ENCODE measurements around the gene ZNF560. TPM values are rescaled to one million over a fixed set of nuclear protein-coding genes. Genes with fewer than 3 reads are reported as not detected.
"Not testable (repeated sequence)": the region's sequence is repeated elsewhere in the genome, so short reads cannot be mapped to it uniquely, and the experiment has no call there.

ZNF560 gene
- total RNA-seq, result not detected

DNA sequence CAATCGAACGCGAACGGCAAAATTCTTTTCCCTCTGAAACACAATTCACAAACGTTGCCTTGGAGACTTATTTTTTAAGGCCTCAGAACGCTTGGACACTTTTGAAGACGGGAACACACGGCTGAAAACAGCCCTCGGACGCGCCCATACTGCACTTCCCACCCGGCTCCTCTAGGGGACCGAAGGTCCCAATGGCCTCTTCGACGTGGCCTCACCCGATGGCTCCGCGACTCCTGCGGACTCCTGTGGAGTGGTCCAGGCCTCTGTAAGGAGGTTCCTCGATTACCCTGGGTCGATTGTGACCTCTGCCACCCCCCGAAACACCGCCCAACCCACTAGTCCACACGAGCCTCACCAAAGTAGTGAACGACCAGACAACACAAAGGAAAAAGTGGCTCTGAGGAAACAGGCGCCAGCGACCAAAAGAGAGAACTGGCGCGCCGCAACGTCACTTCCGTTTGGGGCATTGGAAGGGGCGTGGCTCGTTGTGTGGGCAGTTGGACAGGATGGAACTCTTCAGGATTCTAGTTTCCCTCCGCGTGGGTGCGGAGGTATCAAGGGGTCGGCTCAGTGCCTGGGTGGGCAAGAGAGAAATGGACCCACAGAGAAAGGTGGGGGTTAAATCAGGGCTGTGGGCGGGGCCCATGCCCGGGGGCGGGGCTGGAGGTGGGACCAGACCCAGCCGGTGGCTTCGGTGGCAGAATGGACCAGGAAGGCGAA is at the start of gene ZNF560:
ZNF560 (minus strand) TSS at position 434 of the 720 bp plus-strand sequence. CDS start 23,303 bp downstream, outside the sequence.
- ATAC-seq (no peak), DNase-seq (ENCODE audit: low spot score) (no peak)

DNA sequence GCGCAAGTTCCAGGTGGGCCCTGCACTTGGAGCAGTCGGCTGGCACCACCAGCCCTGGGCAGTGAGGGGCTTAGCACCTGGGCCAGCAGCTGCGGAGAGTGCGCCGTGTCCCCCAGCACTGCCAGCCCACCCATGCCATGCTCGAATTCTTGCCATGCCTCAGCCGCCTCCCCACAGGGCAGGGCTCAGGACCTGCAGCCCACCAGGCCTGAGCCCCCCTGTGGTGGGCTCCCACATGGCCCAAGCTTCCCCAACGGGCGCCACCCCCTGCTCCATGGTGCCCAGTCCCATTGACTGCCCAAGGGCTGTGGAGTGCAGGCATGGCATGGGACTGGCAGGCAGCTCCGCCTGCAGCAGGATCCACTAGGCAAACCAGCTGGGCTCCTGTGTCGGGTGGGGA is 49.5 kb upstream of the ZNF560 start:
- ATAC-seq, result no peak
- intact Hi-C loops (cut with DNase I), result no loop called here

More for the DNA sequence above, at the start of gene ZNF560:
- intact Hi-C loops (cut with DNase I), result no loop called here

DNA sequence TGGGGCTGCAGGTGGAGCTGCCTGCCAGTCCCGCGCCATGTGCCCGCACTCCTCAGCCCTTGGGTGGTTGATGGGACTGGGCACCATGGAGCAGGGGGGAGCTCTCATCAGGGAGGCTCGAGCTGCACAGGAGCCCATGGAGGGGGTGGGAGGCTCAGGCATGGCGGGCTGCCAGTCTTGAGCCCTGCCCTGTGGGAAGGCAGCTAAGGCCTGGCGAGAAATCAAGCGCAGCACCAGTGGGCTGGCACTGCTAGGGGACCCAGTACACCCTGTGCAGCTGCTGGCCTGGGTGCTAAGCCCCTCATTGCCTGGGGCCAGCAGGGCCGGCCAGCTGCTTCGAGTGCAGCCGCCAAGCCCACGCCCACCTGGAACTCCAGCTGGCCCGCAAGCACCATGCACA is 42.9 kb upstream of the ZNF560 start:
- ATAC-seq; intact Hi-C loops (cut with DNase I); DNase-seq (ENCODE audit: low spot score): not testable (repeated sequence)

More for the DNA sequence above, 49.5 kb upstream of the ZNF560 start:
- DNase-seq (ENCODE audit: low spot score), result no peak

DNA sequence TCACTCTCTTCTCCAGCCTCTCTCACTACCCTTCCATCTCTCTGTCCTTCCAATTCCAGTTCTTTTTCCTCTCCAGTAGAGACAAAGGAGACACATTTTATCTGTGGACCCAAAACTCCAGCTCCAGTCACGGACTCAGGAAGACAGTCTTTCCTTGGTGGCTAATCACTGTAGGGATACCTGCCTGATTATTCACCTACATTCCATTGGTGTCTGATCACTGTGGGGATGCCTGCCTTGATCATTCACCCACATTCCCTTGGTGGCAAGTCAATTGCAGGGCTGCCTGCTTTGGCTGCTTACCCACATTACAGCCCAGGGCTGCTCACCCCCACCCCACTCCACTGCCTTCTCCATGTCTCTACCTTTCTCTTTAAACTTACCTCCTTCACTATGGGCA is 41.5 kb upstream of the ZNF560 start:
- DNase-seq (ENCODE audit: low spot score); intact Hi-C loops (cut with DNase I); ATAC-seq: not testable (repeated sequence)

DNA sequence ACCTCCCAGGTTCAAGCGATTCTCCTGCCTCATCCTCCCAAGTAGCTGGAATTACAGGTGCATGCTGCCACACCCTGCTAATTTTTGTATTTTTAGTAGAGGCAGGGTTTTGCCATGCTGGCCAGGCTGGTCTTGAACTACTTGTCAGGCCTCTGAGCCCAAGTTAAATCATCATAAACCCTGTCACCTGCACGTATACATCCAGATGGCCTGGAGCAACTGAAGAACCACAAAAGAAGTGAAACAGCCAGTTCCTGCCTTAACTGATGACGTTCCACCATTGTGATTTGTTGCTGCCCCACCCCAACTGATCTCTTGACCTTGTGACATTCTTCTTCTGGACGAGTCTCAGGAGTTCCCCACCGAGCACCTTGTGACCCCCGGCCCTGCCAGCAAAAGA is 40.8 kb upstream of the ZNF560 start:
- DNase-seq (ENCODE audit: low spot score); intact Hi-C loops (cut with DNase I); ATAC-seq: not testable (repeated sequence)

DNA sequence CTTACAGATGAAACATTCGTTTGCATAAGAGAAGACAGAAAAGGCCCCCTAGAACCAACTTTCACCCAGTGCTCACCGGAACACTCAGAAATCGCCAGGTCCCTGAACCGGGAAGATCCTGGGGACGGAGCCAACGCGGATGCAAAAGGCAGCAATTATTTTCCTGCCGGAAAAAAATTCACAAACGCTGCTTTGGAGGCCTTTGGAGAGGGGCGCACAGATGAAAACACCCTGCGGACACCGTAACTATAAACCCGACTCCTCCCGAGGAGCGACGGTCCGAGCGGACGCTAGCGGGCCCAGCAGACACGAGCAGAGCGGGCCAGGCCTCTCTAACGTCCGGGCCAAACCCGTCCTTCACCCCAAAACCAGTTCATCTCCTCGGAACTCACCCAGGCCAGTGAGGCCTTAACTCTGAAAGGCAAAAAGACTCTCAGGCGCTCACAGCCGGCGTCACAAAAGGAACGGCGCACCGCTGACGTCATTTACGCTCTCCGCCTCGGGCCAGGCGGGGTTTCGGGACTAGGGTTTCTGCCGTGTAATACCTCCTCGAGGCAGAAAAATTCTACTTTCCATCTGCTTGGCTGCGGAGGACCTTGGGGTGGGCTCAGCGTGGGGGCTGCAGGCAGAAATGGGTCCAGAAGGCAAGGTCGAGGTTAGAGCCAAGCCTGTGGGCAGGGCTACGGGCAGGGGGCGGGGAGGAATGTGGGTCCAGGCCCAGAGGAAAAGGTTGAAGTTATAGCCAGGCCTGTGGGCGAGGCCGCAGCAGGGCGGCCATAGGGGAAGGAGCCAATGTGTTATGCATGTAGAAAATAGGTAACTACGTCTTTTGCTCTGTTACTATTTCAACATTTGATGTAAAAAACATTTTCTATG is 40.0 kb upstream of the ZNF560 start, which contains the start of gene ZNF426:
ZNF426 (minus strand) TSS at position 463 of the 876 bp plus-strand sequence. CDS start 2,413 bp downstream, outside the sequence.
- peak; percentile 99 for ATAC-seq
- intact Hi-C loops (cut with DNase I), result no loop called here
- DNase-seq (ENCODE audit: low spot score), result peak; percentile 91

DNA sequence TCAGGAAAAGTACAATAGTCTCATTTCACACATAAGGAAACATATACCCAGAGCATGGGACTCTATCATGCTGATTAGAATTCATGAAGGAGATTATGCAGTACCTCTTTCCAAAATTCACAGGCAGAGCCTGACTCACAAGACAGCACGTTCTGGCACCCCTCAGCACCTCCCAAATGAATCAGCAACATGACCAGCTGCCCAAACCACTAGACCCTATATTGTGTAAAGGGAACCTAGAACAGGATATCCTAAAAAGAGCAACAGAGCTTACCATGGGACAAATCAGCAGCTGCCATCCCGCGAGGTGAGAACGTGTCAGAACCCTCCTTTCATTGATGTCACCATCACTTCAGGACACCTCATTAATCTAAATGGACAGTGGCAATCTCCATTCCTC is 37.5 kb upstream of the ZNF560 start:
- DNase-seq (ENCODE audit: low spot score) (no peak), ATAC-seq (no peak)
- intact Hi-C loops (cut with DNase I), result no loop called here

DNA sequence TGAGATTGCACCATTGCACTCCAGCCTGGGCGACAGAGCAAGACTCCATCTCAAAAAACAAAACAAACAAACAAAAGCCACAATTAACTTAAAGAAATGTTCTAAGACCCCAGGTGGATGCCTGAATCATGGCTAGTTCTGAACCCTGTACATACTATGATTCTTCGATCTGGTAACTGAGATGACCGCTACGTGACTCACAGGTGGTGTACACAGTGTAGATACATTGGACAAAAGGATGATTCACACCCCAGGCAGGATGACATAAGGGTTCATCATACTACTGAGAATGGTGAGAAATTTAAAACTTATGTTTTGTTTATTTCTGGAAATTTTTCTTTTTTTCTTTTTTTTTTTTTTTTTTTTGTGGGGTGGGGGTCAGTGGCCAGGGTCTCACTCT is 33.5 kb upstream of the ZNF560 start:
- DNase-seq (ENCODE audit: low spot score) (no peak), ATAC-seq (no peak)
- intact Hi-C loops (cut with DNase I), result no loop called here

DNA sequence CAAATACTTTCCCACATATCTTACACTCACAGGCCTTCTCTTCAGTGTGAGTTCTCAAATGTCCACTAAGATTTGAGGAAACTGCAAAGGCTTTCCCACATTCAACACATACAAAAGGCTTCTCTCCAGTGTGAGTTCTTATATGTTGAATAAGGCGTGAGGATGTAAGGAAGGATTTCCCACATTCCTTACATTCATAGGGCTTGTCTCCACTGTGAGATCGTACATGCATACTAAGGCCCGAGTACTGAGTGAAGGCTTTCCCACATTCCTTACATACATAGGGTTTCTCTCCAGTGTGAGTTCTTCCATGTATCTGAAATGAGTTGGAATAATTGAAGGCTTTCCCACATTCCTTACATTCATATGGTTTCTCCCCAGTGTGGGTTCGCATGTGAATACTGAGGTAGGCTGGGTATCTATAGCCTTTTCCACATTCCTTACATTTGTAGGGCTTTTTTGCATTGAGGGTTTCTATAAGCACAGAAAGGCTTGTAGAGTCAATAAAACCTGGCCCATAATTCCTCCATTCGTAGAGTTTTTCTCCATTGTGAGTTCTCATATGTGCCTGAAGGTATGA is 30.4 kb upstream of the ZNF560 start:
- ATAC-seq (no peak), DNase-seq (ENCODE audit: low spot score) (no peak)
- intact Hi-C loops (cut with DNase I), result no loop called here

DNA sequence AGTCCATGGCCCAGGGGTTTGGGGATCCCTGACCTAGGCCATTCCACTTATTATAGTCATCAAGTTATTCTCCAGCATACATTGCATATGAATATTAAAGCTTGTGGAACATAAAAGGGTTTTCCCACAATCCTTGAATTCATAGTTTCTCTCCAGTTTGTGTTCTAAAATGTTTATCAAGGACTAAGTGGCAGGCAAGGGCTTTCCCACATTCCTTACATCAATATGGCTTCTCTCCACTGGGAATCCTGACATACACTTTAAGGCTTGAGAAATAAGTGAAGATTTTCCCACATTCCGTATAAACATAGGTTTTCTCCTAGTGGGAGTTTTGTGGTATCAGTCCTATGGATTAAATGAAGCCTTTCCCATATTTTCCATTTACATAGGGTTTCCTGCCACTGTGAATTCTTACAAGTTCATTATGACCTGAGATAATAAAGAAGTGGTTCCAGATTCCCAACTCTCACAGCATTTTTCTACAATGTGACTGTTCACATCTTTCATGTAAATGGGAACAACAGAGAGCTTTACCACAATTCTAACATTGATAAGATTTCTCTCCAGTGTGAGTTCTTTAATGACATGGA is 25.6 kb upstream of the ZNF560 start:
- no peak for ATAC-seq
- intact Hi-C loops (cut with DNase I), result no loop called here
- DNase-seq (ENCODE audit: low spot score), result no peak

DNA sequence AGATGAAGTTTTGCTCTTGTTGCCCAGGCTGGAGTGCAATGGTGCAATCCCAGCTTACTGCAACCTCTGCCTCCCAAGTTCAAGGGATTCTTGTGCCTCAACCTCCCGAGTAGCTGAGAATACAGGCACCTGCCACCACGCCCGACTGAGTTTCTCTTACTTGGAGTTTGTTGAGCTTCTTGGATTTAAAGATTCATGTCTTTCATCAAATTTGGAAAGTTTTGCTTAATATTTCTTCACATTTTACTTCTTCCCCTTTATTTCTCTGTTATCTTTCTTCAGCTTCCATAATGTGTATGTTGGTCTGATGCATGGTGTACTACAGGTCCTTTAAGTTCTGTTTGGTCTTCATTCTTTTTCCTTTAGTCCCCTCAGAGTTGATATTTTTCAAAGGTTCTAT is 8.9 kb upstream of the ZNF560 start:
- intact Hi-C loops (cut with DNase I), result no loop called here
- ATAC-seq (no peak), DNase-seq (ENCODE audit: low spot score) (no peak)

DNA sequence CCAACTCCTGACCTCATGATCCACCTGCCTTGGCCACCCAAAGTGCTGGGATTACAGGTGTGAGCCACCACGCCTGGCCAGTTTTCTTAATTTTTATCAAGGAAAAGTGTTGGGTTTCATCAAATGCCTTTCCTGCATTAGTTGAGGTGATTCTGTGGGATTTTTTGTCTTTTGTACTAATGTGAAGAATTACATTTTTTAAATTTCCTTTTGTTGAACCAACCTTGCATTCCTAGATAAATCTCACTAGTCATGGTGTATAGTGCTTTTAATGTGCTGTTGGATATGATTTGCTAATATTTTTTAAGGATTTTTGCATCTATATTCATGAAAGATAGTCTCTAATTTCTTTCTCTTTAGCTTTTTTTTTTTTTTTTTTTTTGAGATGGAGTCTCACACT is 2.4 kb upstream of the ZNF560 start:
- ATAC-seq (no peak), DNase-seq (ENCODE audit: low spot score) (no peak)
- intact Hi-C loops (cut with DNase I), result no loop called here

DNA sequence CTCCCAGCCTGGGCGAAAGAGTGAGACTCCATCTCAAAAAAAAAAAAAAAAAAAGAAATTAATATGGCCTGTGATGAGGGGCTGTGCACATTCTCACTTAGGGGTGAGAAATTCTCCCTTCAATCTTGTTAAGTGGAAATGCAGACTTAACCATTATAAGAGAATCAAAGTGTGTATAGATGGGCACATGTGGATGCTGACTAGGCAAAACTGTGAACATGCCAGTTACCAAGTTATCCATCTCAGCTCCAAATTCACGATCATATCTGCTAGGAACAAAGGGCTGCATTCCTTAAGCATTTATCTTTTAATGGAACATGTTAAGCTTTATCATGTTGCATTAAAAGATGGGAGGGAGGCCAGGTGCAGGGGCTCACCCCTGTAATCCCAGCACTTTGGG is 4.3 kb downstream of the ZNF560 start:
- no peak for DNase-seq (ENCODE audit: low spot score)
- intact Hi-C loops (cut with DNase I), result no loop called here

DNA sequence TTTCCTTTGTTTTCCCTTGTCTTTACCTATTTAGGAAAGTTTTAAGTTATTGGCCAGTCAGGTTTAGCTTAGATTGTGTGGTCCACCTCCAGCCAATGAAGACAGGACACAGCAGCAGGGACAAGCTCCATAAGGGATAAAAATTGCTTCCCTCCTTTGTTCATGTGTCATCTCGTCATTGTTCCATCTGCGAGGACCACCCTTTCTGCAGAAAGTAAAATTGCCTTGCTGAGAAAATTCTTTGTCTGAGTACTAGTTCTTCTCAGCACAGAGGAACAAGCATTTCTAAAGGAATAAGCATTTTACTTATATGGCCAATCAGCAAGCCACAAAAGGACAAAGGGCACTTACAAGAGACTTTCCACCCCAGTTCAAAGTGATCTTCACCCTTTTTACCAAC is 11.4 kb downstream of the ZNF560 start:
- intact Hi-C loops (cut with DNase I), result no loop called here
- ATAC-seq, result no peak

More for the DNA sequence above, 4.3 kb downstream of the ZNF560 start:
- ATAC-seq, result no peak

DNA sequence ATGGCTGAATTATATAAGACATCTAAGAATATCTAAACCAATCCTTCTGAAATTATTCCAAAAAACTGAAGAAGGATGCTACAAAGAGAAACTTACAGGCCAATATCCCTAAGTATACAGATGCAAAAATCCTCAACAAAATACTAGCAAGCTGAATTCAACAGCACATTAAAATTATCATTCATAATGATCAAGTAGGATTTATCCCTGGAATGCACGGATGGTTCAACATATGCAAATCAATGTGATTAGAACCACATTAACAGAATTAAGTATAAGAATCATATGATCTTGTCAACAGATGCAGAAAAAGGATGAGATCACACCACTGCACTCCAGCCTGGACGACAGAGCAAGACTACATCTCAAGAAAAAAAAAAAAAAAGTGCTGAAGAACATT is 13.3 kb downstream of the ZNF560 start:
- DNase-seq (ENCODE audit: low spot score), result no peak
- intact Hi-C loops (cut with DNase I), result no loop called here
- no peak for ATAC-seq

More for the DNA sequence above, 11.4 kb downstream of the ZNF560 start:
- no peak for DNase-seq (ENCODE audit: low spot score)

DNA sequence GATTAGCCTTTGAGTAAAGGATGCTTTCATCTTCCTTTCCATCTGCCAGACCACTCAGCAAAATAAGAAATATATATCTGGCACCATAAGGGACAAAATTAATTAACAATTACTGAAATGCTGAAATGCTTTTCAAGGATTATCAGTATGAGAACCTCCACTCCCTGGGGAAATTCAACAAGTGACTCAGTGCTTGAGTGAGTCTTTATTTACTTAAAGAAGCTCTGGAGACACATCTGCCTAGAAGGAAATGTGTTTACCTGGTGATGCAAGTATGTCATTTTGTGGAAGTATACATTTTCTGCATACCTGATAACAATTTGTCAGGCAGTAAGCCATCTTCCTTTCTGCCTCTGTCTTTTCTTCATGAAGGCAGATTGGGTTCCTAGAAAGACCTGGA is 23.4 kb downstream of the ZNF560 start:
- no peak for ATAC-seq
- intact Hi-C loops (cut with DNase I), result no loop called here
- no peak for DNase-seq (ENCODE audit: low spot score)

DNA sequence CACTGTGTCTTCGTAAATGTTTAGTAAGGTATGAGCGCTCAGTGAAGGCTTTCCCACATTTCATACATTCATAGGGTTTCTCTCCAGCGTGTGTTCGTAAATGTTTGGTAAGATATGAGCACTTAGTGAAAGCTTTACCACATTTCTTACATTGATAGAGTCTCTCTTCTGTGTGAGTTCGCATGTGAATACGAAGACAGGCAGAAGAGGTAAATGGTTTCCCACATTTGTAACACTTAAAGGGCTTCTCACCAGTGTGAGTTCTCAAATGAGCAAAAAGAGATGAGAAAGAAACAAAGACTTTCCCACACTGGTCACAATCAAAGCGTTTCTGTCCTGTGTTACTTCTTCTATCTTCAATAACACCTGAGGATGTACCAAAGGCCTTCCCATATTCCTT is 31.3 kb downstream of the ZNF560 start:
- ATAC-seq, result no peak
- intact Hi-C loops (cut with DNase I), result no loop called here
- no peak for DNase-seq (ENCODE audit: low spot score)

DNA sequence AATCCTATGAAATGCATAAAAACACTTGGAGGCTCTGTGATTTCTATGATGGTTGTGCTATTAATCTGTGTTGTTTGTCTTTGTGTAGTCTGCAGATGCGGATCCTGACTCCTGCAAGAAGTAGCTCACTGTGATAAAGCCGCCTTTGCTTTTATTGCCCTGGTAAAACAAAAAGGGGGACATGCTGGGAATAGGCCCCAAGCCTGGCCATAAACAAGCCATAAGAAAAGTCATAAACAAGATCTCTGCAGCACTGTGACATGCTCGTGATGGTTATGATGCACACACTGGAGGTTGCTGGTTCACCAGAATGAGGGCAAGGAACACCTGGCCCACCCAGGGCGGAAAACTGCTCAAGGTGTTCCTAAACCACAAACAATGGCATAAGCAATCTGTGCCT is 36.5 kb downstream of the ZNF560 start:
- ATAC-seq (no peak), DNase-seq (ENCODE audit: low spot score) (no peak)

DNA sequence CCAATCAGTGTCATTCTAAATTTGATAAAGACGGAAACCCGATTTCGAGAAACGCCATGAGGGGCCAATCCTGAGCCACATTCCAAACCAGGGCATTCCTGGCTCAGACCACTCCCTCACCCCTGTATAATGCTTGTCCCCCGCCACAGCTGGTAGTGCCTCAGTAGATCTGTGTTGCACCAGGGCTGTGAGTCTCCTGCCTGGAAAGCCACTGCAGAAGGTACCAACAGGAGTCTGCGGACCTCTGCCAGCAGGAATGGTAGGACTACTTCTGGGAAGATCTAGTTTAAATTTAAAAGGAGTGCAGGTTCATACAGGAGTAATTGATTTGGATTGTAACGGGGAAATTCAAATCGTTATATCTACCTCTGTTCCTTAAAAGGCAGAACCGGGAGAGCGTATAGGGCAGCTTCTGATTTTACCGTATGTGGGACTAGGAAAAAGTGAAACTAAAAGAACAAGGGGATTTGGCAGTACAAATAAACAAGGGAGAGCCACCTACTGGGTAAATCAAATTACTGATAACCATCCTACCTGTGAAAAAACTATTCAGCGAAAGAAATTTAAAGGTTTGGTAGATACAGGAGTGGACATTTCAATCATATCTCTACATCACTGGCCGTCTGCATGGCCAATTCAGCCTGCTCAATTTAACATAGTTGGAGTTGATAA is 42.3 kb downstream of the ZNF560 start:
- ATAC-seq, result no peak
- intact Hi-C loops (cut with DNase I), result no loop called here

More for the DNA sequence above, 36.5 kb downstream of the ZNF560 start:
- intact Hi-C loops (cut with DNase I), result no loop called here

More for the DNA sequence above, 42.3 kb downstream of the ZNF560 start:
- no peak for DNase-seq (ENCODE audit: low spot score)
